Motor neuron (in vitro differentiated cells): ENCODE results near the gene SLC24A4. TPM values are rescaled to one million over a fixed set of nuclear protein-coding genes. Genes with fewer than 3 reads are reported as not detected.
A peak's percentile ranks its signal among the peaks of the same experiment; 100 is the strongest.

ENCODE experiments used
- ATAC-seq, 8 experiments: fragments of 200-7000 bp; cut with Tn5 transposase; replicated peaks in 6 of 8; 2 replicates each; pipeline ENCODE4 v1.8.0; 2021; ENCODE audit warnings: mild to moderate bottlenecking in 8 of 8, moderate library complexity in 8 of 8
- H3K27ac ChIP-seq, 2 donors: fragments of 250-450 bp; sonication (Bioruptor Pico); 2 replicates each; pipeline ENCODE4 v1.9.0; 2021; ENCODE audit warnings: antibody characterized with exemption in 2 of 2, mild to moderate bottlenecking in 2 of 2, moderate library complexity in 1 of 2
- H3K4me1 ChIP-seq, 2 donors: fragments of 250-450 bp; sonication (Bioruptor Pico); replicated peaks in 1 of 2; 2 replicates each; pipeline ENCODE4 v1.6.1; 2021; ENCODE audit warnings: antibody characterized with exemption in 2 of 2, mild to moderate bottlenecking in 2 of 2, moderate library complexity in 1 of 2
- H3K4me3 ChIP-seq, 5 donors: fragments of 250-450 bp; sonication (Bioruptor Pico); 2 replicates each; pipeline ENCODE4 v1.9.0; 2021; ENCODE audit warnings: antibody characterized with exemption in 5 of 5, mild to moderate bottlenecking in 5 of 5, moderate library complexity in 4 of 5
- WGBS, 10 experiments: fragments of 450-650 bp; shearing (Covaris generic); methylation state at CpG; one replicate each; pipeline ENCODE4 v1.0.0; 2022; 5-methylcytosine and 5-hydroxymethylcytosine counted together
- in situ Hi-C, 9 experiments: fragments of 400-800 bp; cut with MboI; loops; one replicate each; pipeline ENCODE4 v1.15.0; 2021; ENCODE audit warnings: low sequenced_read_pairs in 9 of 9, low pct_unique_long_range_greater_than_20kb in 2 of 9; ENCODE audit not compliant: unreplicated experiment in 9 of 9
- total RNA-seq, 8 experiments: library from RNA; unstranded; fragments of 300-600 nt; gene quantifications; 2 replicates each; pipeline versions ENCODE4 v1.2.3 to v1.2.4, GENCODE V29; 2022

Gene SLC24A4
- total RNA-seq, 8 experiments from 2014 or later, result under 0.01 to 0.66 (median 0.20) TPM; not detected in 1

DNA sequence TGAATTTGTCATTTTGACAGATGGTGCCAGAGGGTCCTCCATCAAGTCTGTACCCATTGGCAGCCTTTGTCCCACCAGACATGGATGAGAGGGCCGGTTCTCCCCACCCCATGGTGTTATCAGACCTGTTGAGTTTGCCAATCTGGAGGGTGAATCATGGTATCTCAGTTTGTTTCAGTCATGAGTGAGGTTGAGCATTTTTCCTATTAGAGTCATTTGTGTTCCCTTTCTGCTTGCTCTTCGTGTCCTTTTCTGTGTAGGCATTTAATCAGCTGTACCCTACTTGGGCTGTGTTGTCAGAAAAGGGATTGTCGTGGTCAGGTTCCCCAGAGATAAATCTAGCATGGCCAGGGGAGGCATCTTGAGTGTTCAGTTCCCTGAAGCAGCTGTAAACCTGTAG is 30.5 kb downstream of the SLC24A4 start:
- in situ Hi-C loops, result no loop called here

GRCh38 chr14:92356677-92357076 is 33.7 kb downstream of the SLC24A4 start:
- Histone ChIP-seq H3K4me3 (no peak overlapping the region), H3K27ac (no peak overlapping the region), H3K4me1 (no peaks in the 10 kb centered on the region)
- no peak for ATAC-seq
- in situ Hi-C loops, result no loop called here
- WGBS, 10 experiments, result 14 to 80% (median 52%) methylated on average over 1 to 2 of the region's 3 CpGs; no CpG with 5 or more reads in 5 of the 10 experiments

More for the DNA sequence above, 30.5 kb downstream of the SLC24A4 start:
- Histone ChIP-seq H3K4me3 (no peak overlapping the region), H3K27ac (no peak overlapping the region), H3K4me1 (peaks cover 0 to 4% of the 10 kb centered on the region in 2 donors)
- 10 to 88% (median 61%) methylated on average over 1 to 3 of the region's 3 CpGs; no CpG with 5 or more reads in 4 of the 10 experiments for WGBS, 10 experiments
- ATAC-seq, result no peak

DNA sequence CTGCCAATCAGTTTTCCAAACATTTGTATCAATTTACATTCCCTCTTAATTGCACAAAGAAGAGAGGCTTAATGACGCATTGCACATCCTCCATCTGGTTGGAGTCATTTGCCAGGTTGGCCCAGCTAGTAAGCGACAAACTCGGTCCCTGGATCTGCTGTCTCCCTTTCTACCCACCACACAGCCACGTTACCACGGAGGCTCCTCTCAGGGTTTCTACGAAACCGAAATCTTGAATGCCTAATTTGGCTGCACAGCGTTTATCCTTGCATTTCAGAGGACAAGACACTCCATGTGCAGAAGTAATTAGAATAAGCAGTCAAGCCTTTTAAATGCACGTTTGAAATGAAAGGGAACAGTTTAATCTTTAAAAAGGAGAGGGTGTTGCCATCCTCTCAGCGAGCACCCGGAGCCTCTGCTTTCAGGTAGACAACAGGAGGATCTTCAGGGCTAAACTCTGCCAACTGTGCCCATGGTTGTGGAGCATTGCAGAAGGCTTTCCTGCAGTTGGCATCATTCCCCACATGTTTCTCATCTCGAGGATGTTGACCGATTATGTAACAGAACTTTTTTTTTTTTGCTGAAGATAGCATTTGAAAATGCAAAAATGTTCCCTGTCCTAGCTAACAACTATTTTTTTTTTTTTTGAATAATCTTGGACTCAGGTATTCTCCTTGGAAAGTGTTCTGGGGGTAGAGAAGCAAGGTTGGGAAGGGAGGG is 37.8 kb downstream of the SLC24A4 start:
- ATAC-seq, result peak in 3 of 8 experiments; percentile 34 to 59 (median 55)
- 0 to 74% (median 48%) methylated on average over 3 to 12 of the region's 13 CpGs; no CpG with 5 or more reads in 1 of the 10 experiments for WGBS, 10 experiments

DNA sequence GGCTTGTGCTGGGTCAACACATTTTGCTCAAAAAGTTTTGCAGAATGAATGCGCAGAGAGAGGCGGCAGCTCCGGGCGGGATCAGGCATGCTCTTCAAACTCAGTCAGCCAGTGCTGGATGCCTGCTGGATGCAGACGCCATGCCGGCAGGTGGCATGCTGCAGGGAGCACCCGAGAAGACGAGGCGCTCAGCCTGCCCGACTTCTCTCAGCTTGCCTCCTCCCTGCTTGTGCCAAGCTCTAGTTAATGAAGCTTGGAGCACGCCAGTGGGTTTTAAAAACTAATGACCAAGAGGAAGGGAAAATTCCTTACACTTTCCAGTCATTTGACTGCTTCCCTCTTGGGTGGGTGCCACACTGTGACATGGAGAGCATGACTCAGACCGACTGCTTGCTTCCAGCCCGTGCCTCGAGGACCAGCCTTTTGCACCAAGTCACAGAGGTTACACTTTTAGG is 39.8 kb downstream of the SLC24A4 start:
- H3K4me1 ChIP-seq, result peaks cover 0 to 2% of the 10 kb centered on the region in 2 donors
- in situ Hi-C loops, result no loop called here
- H3K27ac ChIP-seq, result no peak overlapping the region
- 0 to 85% (median 15%) methylated on average over 2 to 9 of the region's 14 CpGs; no CpG with 5 or more reads in 5 of the 10 experiments for WGBS, 10 experiments
- no peak overlapping the region for H3K4me3 ChIP-seq
- peak in 3 of 8 experiments; percentile 44 to 91 (median 77) for ATAC-seq

More for the DNA sequence above, 37.8 kb downstream of the SLC24A4 start:
- H3K4me3 ChIP-seq, result no peak overlapping the region
- in situ Hi-C loops, result no loop called here
- H3K4me1 ChIP-seq, result no peaks in the 10 kb centered on the region
- H3K27ac ChIP-seq, result no peak overlapping the region

DNA sequence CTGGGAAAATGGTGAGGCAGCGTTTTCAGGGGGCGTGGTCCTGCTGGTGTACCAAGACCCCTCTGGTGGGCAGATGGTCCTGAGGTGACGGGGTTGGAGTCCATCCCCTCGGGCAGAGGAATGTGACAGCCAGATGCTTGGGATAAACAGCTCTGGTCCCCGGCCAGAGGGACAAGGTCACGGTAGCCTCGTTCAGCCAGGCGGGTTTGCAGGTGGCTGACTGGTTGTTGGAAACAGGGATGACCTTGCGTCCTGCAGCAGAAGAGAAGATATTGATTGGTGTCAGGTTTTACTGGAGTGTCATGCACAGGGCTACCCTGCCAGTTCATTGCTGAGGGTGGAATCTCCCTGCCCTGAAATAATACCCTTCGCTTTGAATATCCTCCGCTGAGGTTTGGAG is 43.3 kb downstream of the SLC24A4 start:
- in situ Hi-C loops, result no loop called here
- Histone ChIP-seq H3K27ac (no peak overlapping the region), H3K4me1 (peaks cover 0 to 2% of the 10 kb centered on the region in 2 donors), H3K4me3 (no peak overlapping the region)
- WGBS, 10 experiments, result 50 to 100% (median 86%) methylated on average over 1 to 6 of the region's 11 CpGs; no CpG with 5 or more reads in 4 of the 10 experiments
- peak in 1 of 8 experiments; percentile 23 for ATAC-seq

DNA sequence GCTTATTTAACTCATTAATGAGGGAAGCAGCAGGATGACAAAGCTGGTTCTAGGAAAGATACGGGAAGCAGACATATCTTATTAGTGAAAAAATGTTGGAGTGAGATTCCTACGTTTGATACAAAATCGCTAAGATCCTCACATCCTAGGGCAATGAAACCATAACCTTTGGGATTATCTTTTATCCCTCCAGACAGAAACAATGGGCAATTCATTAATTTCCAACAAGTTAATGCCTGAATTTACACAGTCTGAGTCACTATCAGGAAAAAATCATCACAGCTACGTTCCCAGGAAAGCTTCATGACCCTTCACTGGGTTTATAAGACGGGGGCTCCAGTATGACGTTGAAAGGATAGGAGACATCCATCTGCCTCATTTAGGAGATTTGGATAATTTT is 45.0 kb downstream of the SLC24A4 start:
- Histone ChIP-seq H3K4me1 (peaks cover 0 to 2% of the 10 kb centered on the region in 2 donors), H3K4me3 (no peak overlapping the region), H3K27ac (no peak overlapping the region)
- WGBS, 10 experiments, result 27 to 100% (median 78%) methylated on average over 1 to 5 of the region's 6 CpGs
- in situ Hi-C loops, result no loop called here
- no peak for ATAC-seq

DNA sequence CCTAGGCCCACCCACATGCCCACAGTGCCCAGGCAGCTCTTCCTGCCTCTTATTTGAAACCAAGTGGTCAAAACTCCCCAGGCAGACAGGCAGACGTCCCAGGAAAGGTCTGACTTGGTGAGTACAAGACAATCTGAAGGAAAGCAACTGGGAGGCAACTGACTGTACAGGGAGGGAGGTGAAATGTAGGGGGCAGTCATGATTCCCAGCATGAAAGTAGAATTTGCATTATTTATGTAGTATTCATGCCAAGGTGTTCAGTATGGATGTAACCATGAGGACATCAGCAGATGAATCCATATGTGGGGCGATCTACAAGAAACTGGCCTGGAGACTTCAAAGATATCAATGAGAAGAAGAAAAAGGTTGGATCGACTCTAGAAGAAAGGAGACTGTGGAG is 46.1 kb downstream of the SLC24A4 start:
- H3K4me3 ChIP-seq, result no peak overlapping the region
- ATAC-seq, result peak in 3 of 8 experiments; percentile 23 to 68 (median 55)
- no peak overlapping the region for H3K27ac ChIP-seq
- 63 to 100% (median 88%) methylated on average over 1 to 3 of the region's 3 CpGs for WGBS, 10 experiments
- H3K4me1 ChIP-seq, result peaks cover 0 to 2% of the 10 kb centered on the region in 2 donors
- in situ Hi-C loops, result no loop called here

DNA sequence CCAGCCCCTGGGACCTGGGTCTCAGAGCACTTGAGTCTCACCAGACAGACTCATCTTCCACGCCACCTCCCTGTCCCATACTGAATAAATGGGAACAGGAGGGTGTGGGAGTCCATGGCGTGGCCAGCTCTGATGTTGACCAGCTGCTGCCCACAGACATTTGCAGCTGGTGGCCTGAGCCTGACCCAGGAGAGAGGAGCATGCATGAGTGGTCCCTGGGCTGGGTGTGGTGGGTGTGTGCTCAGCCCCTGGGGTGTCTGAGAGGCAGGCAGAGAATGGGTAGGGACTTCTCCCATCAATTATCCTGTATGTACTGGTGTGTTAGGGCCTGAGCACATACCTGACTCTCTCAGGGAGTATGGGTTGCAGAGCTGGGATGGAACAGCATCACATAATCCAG is 49.3 kb downstream of the SLC24A4 start:
- WGBS, 10 experiments, result 8 to 40% (median 29%) methylated on average over 1 to 2 of the region's 2 CpGs; no CpG with 5 or more reads in 6 of the 10 experiments
- no peak overlapping the region for H3K4me3 ChIP-seq
- no peaks in the 10 kb centered on the region for H3K4me1 ChIP-seq
- peak in 3 of 8 experiments; percentile 88 to 95 (median 91) for ATAC-seq
- in situ Hi-C loops, result no loop called here
- H3K27ac ChIP-seq, result no peak overlapping the region

GRCh38 chr14:92373336-92373735 is 50.4 kb downstream of the SLC24A4 start:
- H3K27ac ChIP-seq, result no peak overlapping the region
- no peak for ATAC-seq
- no peaks in the 10 kb centered on the region for H3K4me1 ChIP-seq
- no peak overlapping the region for H3K4me3 ChIP-seq
- WGBS, 10 experiments, result 20 to 100% (median 96%) methylated on average over 1 to 4 of the region's 7 CpGs; no CpG with 5 or more reads in 3 of the 10 experiments
- in situ Hi-C loops, result no loop called here

GRCh38 chr14:92380131-92380530 is 57.2 kb downstream of the SLC24A4 start:
- no peaks in the 10 kb centered on the region for H3K4me1 ChIP-seq
- no peak overlapping the region for H3K27ac ChIP-seq
- ATAC-seq, result no peak
- in situ Hi-C loops, result no loop called here
- H3K4me3 ChIP-seq, result no peak overlapping the region
- WGBS, 10 experiments, result 37 to 100% (median 73%) methylated on average over 1 to 5 of the region's 10 CpGs; no CpG with 5 or more reads in 2 of the 10 experiments

GRCh38 chr14:92380582-92380981 is 57.6 kb downstream of the SLC24A4 start:
- no peak for ATAC-seq
- H3K27ac ChIP-seq, result no peak overlapping the region
- H3K4me3 ChIP-seq, result no peak overlapping the region
- WGBS, 10 experiments, result 60 to 100% (median 95%) methylated on average over 1 to 3 of the region's 9 CpGs; no CpG with 5 or more reads in 5 of the 10 experiments
- H3K4me1 ChIP-seq, result peaks cover 0 to 1% of the 10 kb centered on the region in 2 donors
- in situ Hi-C loops, result no loop called here

DNA sequence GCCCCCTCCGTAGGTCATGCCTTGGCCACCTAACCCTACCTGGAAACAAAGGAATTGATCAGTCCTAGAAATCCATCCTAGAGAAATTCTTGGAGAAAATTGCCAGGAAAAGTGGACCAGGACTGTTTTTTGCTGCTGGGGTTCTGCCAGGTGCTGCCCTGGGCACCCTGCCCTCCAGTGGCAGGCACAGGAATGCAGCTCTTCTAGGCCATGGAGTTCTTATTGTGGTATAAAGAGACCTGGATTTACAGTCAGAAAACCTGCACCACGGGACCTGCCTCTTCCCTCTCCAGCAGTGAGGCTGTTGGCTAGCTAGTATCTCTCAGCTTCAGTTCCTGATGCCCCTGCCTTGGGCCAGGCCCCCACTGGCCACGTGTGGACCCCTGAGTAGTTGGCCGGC is 59.7 kb downstream of the SLC24A4 start:
- no peak overlapping the region for H3K27ac ChIP-seq
- 60 to 100% methylated on average over 1 to 2 of the region's 4 CpGs; no CpG with 5 or more reads in 8 of the 10 experiments for WGBS, 10 experiments
- peaks cover 0 to 3% of the 10 kb centered on the region in 2 donors for H3K4me1 ChIP-seq
- ATAC-seq, result peak in 1 of 8 experiments; percentile 54
- no peak overlapping the region for H3K4me3 ChIP-seq
- in situ Hi-C loops, result no loop called here

DNA sequence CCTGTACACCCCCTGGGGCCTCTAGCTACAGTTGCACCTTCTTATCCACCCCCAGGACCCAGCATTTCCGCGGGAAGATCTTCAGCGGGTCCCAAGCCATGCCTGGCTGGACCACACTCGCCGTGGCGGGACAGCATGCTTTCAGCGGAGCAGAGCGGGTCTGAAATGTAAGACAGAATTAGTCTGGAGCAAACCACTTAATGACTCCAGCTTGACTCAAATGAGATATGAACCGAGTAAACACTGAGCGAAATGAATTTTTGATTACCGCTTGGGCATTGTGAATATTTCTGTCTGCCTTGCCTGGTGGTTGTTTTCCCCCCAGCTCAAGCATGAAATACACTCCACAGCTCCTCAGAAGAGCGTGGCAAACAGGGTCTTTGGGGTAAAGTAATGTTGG is 60.8 kb downstream of the SLC24A4 start:
- no peak overlapping the region for H3K27ac ChIP-seq
- WGBS, 10 experiments, result 30 to 100% (median 64%) methylated on average over 1 to 10 of the region's 12 CpGs; no CpG with 5 or more reads in 2 of the 10 experiments
- no peak overlapping the region for H3K4me3 ChIP-seq
- peak in 1 of 8 experiments; percentile 32 for ATAC-seq
- in situ Hi-C loops, result no loop called here
- H3K4me1 ChIP-seq, result peaks cover 0 to 3% of the 10 kb centered on the region in 2 donors
